Osteoblast (primary cell): ENCODE measurements around the gene DIPK1B. TPM values are rescaled to one million over a fixed set of nuclear protein-coding genes. Genes with fewer than 3 reads are reported as not detected.

ENCODE experiments used
- DNase-seq: peaks from one replicate; pipeline ENCODE4 v3.0.0; 2011; ENCODE audit warnings: low spot score, mixed read lengths; ENCODE audit not compliant: insufficient read length; ENCODE audit errors: missing footprints
- H2AFZ ChIP-seq: 2 replicates; pipeline ENCODE4 v1.6.0; 2011; ENCODE audit warnings: mild to moderate bottlenecking, low read length
- H3K27ac ChIP-seq: 2 replicates; pipeline ENCODE4 v1.5.1; 2011; ENCODE audit warnings: mild to moderate bottlenecking, low read depth, low read length, moderate library complexity
- H3K27me3 ChIP-seq: 2 replicates; pipeline ENCODE4 v1.6.0; 2012; ENCODE audit warnings: mild to moderate bottlenecking, control low read depth, inconsistent platforms, low read length, moderate library complexity; ENCODE audit not compliant: insufficient read depth
- H3K36me3 ChIP-seq: 2 replicates; pipeline ENCODE4 v1.5.1; 2011; ENCODE audit warnings: mild to moderate bottlenecking, low read length, control low read depth, moderate library complexity; ENCODE audit not compliant: insufficient read depth
- H3K4me1 ChIP-seq: 2 replicates; pipeline ENCODE4 v1.5.1; 2011; ENCODE audit warnings: mild to moderate bottlenecking, low read length, control low read depth, moderate library complexity; ENCODE audit not compliant: insufficient read depth
- H3K4me2 ChIP-seq: 2 replicates; pipeline ENCODE4 v1.6.0; 2011; ENCODE audit warnings: mild to moderate bottlenecking, low read length; ENCODE audit not compliant: insufficient read depth
- H3K4me3 ChIP-seq: fragments of 200-600 bp; sonication (generic); 3 replicates; pipeline ENCODE4 v1.5.1; 2012; ENCODE audit warnings: mild to moderate bottlenecking, low read length, inconsistent platforms; ENCODE audit not compliant: insufficient read depth
- H3K79me2 ChIP-seq: 2 replicates; pipeline ENCODE4 v1.6.0; 2012; ENCODE audit warnings: mild to moderate bottlenecking, low read length, control low read depth, inconsistent platforms; ENCODE audit not compliant: insufficient read depth
- H3K9me3 ChIP-seq: 2 replicates; pipeline ENCODE4 v1.5.1; 2011; ENCODE audit warnings: low read depth, low read length, control low read depth
- H4K20me1 ChIP-seq: 2 replicates; pipeline ENCODE4 v1.6.0; 2012; ENCODE audit warnings: mild to moderate bottlenecking, low read length, control low read depth; ENCODE audit not compliant: insufficient read depth
- total RNA-seq: library from RNA; depleted of rRNA; stranded (reverse); fragments of >200 nt; gene quantifications from 2 replicates; pipeline ENCODE4 v1.2.3, GENCODE V29; 2012
- TF ChIP-seq, protein P1 (sequence below): IDR thresholded peaks from 2 replicates; pipeline ENCODE4 v1.5.1; 2011; ENCODE audit warnings: mild to moderate bottlenecking, low read depth, low read length, moderate library complexity; ENCODE audit errors: extremely low read depth

Gene DIPK1B
- total RNA-seq, 1 donor: not detected

DNA sequence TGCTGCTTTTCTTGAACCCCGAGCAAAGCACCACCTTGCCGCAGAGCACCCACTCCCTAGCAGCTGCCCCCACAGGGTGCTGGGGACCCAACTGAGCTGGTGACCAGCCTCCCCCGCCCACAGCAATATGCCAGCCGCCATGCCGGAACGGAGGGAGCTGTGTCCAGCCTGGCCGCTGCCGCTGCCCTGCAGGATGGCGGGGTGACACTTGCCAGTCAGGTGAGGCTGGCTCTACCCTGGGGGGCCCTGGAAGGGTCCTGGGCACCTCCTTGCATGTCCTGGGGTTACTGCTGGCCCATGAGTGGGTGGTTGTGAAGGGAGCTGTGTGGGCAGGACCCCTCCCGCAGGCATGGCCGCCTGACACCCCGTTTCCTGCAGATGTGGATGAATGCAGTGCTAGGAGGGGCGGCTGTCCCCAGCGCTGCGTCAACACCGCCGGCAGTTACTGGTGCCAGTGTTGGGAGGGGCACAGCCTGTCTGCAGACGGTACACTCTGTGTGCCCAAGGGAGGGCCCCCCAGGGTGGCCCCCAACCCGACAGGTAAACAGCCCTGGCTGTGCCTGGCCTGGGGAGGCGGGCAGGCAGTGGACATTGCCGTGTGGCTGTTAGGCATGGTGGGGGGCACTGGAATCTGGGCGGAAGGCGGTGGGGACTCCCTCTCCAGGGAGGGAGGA, 42.4 kb upstream of the DIPK1B start:
- H3K79me2 ChIP-seq: no peaks in the 10 kb centered on the region
- H3K9me3 ChIP-seq: no peaks in the 10 kb centered on the region
- peaks cover 6% of the 10 kb centered on the region for H4K20me1 ChIP-seq
- H3K27me3 ChIP-seq: peaks cover 11% of the 10 kb centered on the region
- H3K27ac ChIP-seq: no peak overlapping the region
- TF ChIP-seq, protein P1, sequence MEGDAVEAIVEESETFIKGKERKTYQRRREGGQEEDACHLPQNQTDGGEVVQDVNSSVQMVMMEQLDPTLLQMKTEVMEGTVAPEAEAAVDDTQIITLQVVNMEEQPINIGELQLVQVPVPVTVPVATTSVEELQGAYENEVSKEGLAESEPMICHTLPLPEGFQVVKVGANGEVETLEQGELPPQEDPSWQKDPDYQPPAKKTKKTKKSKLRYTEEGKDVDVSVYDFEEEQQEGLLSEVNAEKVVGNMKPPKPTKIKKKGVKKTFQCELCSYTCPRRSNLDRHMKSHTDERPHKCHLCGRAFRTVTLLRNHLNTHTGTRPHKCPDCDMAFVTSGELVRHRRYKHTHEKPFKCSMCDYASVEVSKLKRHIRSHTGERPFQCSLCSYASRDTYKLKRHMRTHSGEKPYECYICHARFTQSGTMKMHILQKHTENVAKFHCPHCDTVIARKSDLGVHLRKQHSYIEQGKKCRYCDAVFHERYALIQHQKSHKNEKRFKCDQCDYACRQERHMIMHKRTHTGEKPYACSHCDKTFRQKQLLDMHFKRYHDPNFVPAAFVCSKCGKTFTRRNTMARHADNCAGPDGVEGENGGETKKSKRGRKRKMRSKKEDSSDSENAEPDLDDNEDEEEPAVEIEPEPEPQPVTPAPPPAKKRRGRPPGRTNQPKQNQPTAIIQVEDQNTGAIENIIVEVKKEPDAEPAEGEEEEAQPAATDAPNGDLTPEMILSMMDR: no peak
- DNase-seq: no peak
- H3K4me2 ChIP-seq: no peak overlapping the region
- no peaks in the 10 kb centered on the region for H3K36me3 ChIP-seq
- no peak overlapping the region for H2AFZ ChIP-seq
- H3K4me1 ChIP-seq: peaks cover 3% of the 10 kb centered on the region
- H3K4me3 ChIP-seq: no peak overlapping the region

DNA sequence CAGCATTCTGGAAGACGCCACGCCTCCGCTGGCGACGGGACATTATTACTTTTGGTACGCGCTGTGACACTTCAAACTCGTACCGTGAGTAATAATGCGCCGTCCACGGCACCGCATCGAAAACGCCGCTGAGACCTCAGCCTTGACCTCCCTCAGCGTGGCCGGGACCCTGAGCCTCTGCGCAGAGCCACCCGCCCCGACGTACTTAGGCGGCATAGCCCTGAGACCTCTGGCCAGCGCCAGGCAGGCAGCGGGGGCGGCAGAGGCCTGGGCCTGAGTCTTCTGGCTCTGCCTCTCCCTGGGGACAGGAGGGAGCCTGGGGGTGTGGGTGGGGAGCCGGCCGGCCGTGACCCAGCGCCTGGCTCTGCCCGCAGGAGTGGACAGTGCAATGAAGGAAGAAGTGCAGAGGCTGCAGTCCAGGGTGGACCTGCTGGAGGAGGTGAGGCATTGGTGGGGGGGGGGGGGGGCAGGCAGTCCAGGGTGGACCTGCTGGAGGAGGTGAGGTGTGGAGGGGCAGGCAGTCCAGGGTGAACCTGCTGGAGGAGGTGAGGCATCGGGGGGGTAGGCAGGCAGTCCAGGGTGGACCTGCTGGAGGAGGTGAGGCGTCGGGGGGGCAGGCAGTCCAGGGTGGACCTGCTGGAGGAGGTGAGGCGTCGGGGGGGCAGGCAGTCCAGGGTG, 41.7 kb upstream of the DIPK1B start:
- Histone ChIP-seq H3K4me3 (no peak overlapping the region), H2AFZ (no peak overlapping the region), H4K20me1 (peaks cover 6% of the 10 kb centered on the region), H3K4me2 (no peak overlapping the region), H3K4me1 (no peaks in the 10 kb centered on the region), H3K36me3 (no peaks in the 10 kb centered on the region), H3K9me3 (no peaks in the 10 kb centered on the region), H3K79me2 (no peaks in the 10 kb centered on the region), H3K27me3 (peaks cover 10% of the 10 kb centered on the region), H3K27ac (no peak overlapping the region)
- TF ChIP-seq, protein P1: no peak
- DNase-seq: no peak

DNA sequence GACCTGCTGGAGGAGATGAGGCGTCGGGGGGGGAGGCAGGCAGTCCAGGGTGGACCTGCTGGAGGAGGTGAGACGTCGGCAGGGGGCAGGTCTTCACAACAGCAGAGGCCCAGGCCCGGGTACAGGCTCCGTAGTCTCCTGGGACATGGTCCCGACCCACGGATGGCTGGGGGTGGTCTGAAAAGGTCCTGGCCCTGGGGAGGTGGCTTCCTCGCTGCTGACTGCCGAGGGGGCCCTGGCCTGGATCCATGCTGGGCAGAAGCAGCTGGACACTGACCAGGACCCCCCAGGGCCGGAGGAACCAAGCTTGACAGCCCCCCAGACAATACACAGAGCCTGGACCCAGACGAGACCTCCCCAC, 41.1 kb upstream of the DIPK1B start:
- Histone ChIP-seq H2AFZ (no peak overlapping the region), H4K20me1 (peaks cover 6% of the 10 kb centered on the region), H3K79me2 (no peaks in the 10 kb centered on the region), H3K27me3 (peaks cover 10% of the 10 kb centered on the region), H3K4me2 (no peak overlapping the region), H3K4me1 (no peaks in the 10 kb centered on the region), H3K36me3 (no peaks in the 10 kb centered on the region), H3K9me3 (no peaks in the 10 kb centered on the region), H3K4me3 (no peak overlapping the region), H3K27ac (no peak overlapping the region)
- no peak for DNase-seq
- TF ChIP-seq, protein P1: no peak

DNA sequence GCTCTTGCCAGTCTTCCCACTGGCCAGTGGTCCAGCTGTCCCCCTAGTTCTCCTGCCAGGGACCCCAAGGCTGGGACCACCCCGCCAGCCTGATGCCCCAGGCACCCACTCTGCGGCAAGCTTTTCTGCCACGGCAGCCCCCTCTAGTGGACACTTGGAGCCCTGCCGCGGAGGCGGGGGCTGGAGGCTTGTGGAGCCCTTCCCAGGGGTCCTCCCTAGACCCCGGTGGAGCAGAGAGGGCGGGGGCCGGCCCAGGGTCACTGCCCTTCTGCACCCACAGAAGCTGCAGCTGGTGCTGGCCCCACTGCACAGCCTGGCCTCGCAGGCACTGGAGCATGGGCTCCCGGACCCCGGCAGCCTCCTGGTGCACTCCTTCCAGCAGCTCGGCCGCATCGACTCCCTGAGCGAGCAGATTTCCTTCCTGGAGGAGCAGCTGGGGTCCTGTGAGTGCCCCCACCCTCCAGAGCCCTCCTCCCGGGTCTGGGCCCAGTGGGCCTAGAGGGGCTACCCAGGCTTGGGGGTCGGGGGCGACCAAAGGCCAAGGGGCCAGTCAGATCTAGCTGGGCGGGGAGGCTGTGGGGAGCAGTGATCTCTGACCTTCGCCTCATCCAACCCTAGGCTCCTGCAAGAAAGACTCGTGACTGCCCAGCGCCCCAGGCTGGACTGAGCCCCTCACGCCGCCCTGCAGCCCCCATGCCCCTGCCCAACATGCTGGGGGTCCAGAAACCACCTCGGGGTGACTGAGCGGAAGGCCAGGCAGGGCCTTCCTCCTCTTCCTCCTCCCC, 40.5 kb upstream of the DIPK1B start:
- no peak overlapping the region for H3K27ac ChIP-seq
- H3K9me3 ChIP-seq: no peaks in the 10 kb centered on the region
- H3K27me3 ChIP-seq: peaks cover 7% of the 10 kb centered on the region
- H3K4me2 ChIP-seq: no peak overlapping the region
- peaks cover 6% of the 10 kb centered on the region for H4K20me1 ChIP-seq
- H3K79me2 ChIP-seq: no peaks in the 10 kb centered on the region
- H3K4me1 ChIP-seq: no peaks in the 10 kb centered on the region
- TF ChIP-seq, protein P1: peak; percentile 69
- peak; percentile 98 for DNase-seq
- H3K4me3 ChIP-seq: no peak overlapping the region
- no peak overlapping the region for H2AFZ ChIP-seq
- H3K36me3 ChIP-seq: no peaks in the 10 kb centered on the region
